Dermis blood vessel endothelial cell (primary cell): ENCODE data around the gene ZBTB9. TPM values are rescaled to one million over a fixed set of nuclear protein-coding genes. Genes with fewer than 3 reads are reported as not detected.

Experiments
- DNase-seq: peaks from one replicate; pipeline ENCODE4 v3.0.0; 2010
- total RNA-seq: library from RNA; depleted of rRNA; stranded (reverse); fragments of >200 nt; gene quantifications from 2 replicates; pipeline ENCODE4 v1.2.3, GENCODE V29; 2014

ZBTB9 gene
- total RNA-seq, 1 donor from 2014 or later, result 6.3 TPM

GRCh38 chr6:33418690-33419291, 35.6 kb upstream of the ZBTB9 start:
- no peak for DNase-seq

GRCh38 chr6:33419580-33420490, 34.5 kb upstream of the ZBTB9 start, which contains the start of gene SYNGAP1:
Gene SYNGAP1, plus strand, starts transcription at chr6:33420065. Its CDS starts 200 bp downstream, at chr6:33420265.
- DNase-seq, result no peak

GRCh38 chr6:33420491-33421343, 33.7 kb upstream of the ZBTB9 start:
- no peak for DNase-seq

DNA sequence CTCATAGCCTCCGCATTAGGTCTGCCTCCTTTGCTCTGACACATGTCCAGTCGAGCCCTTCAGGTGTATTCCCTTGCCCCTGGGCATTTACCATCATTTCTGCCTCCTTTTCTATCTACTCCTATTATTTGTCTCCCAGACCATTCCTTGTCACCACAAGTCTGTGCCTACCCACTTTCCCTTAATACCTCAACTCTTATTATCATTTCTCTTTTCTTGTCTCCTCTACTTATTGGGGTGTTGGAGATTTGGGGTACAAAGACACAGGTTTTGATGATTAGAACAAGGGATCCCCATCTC, 33.1 kb upstream of the ZBTB9 start:
- no peak for DNase-seq

GRCh38 chr6:33423777-33424176, 30.6 kb upstream of the ZBTB9 start:
- no peak for DNase-seq

DNA sequence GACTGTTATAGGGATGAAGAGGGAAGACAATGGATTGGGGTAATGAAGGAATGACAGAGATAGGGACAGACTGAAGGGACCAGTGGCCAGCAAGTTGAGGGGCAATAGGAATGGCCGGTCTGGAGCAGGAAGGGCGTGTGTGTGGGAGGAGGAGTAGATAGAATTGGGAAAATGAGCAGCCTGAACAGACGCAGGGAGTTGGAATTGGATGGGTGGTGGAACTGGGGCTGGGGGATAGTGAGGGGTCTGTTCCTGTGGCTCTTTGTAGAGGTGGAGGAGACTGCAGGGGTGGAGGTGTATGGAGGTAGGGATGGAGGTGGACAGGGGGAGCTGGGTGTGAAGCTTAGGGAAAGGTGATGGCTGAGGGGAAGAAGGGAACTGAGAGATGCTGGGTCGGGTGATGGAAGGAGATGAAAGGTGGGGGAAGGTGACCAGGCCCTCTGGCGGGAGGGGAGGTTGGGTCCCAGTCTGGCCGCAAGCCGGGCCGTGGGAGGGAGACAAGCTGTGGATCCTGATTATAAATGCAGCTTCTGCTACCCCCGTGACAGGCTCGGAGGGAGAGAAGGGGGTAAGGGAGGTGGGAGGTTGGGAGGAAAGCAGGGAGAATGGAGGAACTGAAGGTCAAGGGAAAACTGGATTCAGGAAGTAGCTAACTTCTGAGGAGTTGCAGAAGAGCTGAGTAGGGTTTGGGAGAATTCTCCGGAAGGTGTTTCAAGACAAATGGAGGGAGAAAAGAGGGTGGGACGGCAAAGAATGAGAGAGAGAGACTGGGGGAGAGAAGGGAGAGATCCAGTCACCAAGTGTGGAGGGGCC, 29.3 kb upstream of the ZBTB9 start:
- DNase-seq, result no peak

DNA sequence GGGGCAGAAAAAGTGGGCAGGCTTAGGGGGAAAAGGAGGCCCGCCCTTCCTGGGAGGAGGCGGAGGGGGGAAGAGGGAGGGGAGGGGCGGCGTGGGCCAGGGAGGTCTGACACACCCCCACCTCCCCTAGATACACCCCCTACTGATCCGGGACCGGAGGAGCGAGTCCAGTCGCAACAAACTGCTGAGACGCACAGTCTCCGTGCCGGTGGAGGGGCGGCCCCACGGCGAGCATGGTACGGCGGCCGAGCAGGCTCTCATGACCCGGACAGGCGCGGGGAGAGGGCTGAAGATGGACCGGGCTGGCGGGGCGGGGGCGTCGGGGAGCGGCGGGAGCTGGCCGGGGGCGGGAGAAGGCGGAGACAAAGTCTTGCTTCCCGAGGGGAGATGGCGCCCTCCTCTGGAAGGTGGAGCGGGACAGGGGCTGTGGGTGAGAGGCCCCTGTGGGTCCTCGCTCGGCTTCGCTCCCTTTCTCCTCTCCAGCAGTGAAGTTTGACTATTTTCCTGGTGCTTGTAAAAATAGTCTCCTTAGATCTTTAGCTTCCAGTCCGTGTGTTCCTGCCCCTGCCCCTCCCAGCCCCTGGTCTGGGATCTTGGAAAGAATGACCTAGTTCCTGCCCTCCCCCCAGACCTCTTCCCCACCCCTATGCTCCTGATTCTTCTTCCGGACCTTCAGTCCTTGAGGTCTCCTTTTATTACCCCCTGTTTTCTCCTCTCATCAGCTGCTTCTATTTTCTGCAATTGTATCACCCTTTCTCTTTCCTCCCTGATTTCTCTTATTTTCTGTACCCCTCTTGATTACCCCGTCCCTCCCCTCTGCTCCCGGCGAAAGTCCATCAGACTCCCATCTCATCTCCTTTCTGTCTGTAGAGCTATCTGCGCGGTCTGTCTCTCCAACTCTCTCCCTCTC, 28.5 kb upstream of the ZBTB9 start:
- peak; percentile 88 for DNase-seq

- DNase-seq, result peak; percentile 10
These were observed 27.5 kb upstream of the ZBTB9 start for GRCh38 chr6:33426590-33427511.

- peak; percentile 31 for DNase-seq
These were observed 26.7 kb upstream of the ZBTB9 start for GRCh38 chr6:33427585-33428223.

DNA sequence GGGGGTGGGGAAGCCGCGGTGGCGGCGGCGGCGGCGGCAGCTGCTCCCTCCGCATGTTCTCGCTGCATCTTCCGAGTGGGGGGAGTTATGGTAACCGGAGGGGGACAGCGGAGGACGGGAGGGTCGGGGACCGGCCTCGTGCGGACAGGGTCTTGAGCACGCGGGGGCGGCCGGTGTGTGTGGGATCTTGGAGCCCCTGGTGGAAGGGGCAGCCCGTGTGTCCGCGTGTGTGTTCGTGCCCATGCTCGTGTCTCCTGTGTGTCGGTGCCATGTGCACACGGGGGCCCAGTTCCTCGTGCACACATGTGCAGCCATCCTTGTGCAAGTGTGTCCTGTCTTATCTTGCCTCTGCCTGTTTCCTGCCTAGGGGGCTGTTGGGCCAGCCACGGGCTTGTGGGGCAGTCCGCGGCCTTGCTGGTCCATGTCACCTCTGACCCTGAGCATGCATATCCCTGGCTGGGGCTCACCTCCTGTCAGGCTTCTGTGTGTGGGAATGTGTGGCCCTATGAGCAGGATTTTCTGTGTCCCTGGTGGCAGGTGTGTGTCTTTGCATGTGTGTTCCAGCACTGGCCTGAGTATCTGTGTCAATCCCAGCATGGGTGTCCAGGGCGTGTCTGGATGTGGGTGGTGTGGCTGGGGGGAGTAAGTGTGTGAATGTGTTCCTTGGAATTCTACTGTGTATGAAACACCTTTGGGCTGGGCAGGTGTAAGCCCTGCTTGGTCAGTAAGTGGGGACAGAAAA, 26.0 kb upstream of the ZBTB9 start:
- peak; percentile 60 for DNase-seq

GRCh38 chr6:33428966-33429749, 25.2 kb upstream of the ZBTB9 start:
- no peak for DNase-seq

- DNase-seq, result peak; percentile 13
These were observed 24.7 kb upstream of the ZBTB9 start for GRCh38 chr6:33429750-33430052.

DNA sequence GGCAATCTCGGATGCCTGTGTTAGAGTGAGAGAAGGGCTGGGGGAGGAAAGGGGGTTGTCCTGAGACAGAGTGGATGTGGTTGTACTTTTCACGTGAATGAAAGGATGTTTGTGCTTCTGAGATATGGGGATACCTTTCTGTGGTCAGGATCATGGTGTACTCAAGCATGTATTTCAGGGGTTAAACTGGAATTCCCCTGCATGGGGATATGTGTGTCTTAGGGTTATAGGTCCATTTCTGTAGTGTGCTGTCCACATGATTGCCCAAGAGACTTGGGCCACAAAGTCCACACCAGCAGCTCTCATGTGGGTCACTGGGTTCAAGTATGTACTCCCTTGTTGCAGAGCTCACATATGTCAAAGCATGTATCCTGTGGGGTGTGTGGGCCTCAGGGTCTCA, 24.0 kb upstream of the ZBTB9 start:
- DNase-seq, result no peak

- peak; percentile 73 for DNase-seq
These were observed 23.1 kb upstream of the ZBTB9 start for GRCh38 chr6:33430991-33431879.

DNA sequence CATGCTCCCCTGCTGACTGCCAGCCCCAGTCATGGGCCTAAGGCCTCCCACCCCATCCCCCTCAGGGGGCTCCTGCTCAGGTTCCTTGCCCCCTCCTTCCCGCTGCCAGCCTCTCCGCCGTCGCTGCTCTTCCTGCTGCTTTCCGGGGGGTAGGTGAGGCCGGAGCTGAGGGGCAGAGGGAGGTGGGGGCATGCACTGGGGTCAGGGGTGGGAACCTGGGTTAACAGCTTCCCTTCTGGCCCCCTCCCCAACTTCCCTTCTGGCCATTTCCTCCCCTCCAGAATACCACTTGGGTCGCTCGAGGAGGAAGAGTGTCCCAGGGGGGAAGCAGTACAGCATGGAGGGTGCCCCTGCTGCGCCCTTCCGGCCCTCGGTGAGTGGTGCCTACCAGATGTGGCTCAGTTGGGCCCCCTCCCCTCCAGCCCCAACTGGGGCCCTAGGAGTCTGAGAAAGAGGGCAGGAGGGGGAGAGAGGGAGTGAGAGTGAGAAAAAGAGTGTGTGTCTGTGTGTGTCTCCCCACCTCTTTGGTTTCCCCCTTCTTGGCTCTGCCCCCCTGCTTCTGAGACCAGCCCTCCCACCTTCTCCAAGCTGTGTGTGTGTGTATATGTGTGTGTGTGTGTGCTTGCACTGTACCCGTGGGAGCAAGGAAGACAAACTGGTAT, 22.4 kb upstream of the ZBTB9 start:
- DNase-seq, result no peak

DNA sequence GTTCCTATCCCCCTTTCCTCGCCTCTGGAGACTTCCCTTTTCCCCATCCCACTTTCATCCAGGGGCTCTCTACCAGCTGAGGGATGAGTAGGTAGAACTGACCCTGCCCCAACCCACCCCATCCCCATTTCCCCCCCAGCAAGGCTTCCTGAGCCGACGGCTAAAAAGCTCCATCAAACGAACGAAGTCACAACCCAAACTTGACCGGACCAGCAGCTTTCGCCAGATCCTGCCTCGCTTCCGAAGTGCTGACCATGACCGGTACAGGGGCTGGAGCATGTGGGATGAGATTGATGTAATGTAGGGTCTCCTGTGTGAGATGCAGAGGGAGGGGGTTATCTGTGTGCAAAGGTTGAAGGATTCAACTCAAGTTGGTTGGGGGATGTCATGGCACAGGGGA, 21.8 kb upstream of the ZBTB9 start:
- no peak for DNase-seq
